ENCODE measurements around the gene BEX2. TPM values are rescaled to one million over a fixed set of nuclear protein-coding genes. Genes with fewer than 3 reads are reported as not detected.

The BEX2 gene
- total RNA-seq, 1 donor from 2014 or later = 50.4 TPM

- no peak overlapping the region for H3K27ac Mint-ChIP-seq (ENCODE audit: unreplicated experiment)
- H3K4me3 Mint-ChIP-seq (ENCODE audit: unreplicated experiment) = no peak overlapping the region
- no peaks in the 10 kb centered on the region for H3K4me1 Mint-ChIP-seq (ENCODE audit: unreplicated experiment)
- no peak for DNase-seq (ENCODE audit: low spot score)
- peaks cover 7% of the 10 kb centered on the region for H3K27me3 Mint-ChIP-seq (ENCODE audit: unreplicated experiment)
- H3K36me3 Mint-ChIP-seq (ENCODE audit: low read depth, unreplicated experiment) = peaks cover 4% of the 10 kb centered on the region
- no peak for TF ChIP-seq CTCF (IDR thresholded peaks at IDR 0.05; ENCODE audit: unreplicated experiment)
- no peaks in the 10 kb centered on the region for H3K9me3 Mint-ChIP-seq (ENCODE audit: unreplicated experiment)
Measured at GRCh38 chrX:103274284-103274683, 36.5 kb downstream of the BEX2 start.

Other genes starting within 250 kb of the BEX2 start
- 60.3 TPM for gene BEX1, start 246.8 kb downstream of the BEX2 start, total RNA-seq (ENCODE audit: unreplicated experiment)
- gene NXF3, start 217.8 kb downstream of the BEX2 start, total RNA-seq (ENCODE audit: unreplicated experiment) = 1.3 TPM
- 85.0 TPM for gene BEX4, start 95.9 kb downstream of the BEX2 start, total RNA-seq (ENCODE audit: unreplicated experiment)
- gene TCEAL8, start 55.8 kb downstream of the BEX2 start, total RNA-seq (ENCODE audit: unreplicated experiment) = 81.2 TPM
- 3.0 TPM for gene TCEAL5, start 34.2 kb downstream of the BEX2 start, total RNA-seq (ENCODE audit: unreplicated experiment)
- 23.7 TPM for gene TCEAL7, start 19.2 kb upstream of the BEX2 start, total RNA-seq (ENCODE audit: unreplicated experiment)
- 126 TPM for gene TCEAL9, start 45.5 kb upstream of the BEX2 start, total RNA-seq (ENCODE audit: unreplicated experiment)
- gene BEX3, start 65.5 kb upstream of the BEX2 start, total RNA-seq (ENCODE audit: unreplicated experiment) = 313 TPM
- gene RAB40A, start 208.5 kb upstream of the BEX2 start, total RNA-seq (ENCODE audit: unreplicated experiment) = 0.36 TPM